GM19193 (cell line): Measurements from ENCODE around the gene HIRA.

ENCODE experiments used
- POLR2A ChIP-seq: IDR thresholded peaks from 4 replicates; pipeline ENCODE4 v1.6.1; 2011; ENCODE audit not compliant: insufficient read depth, insufficient read length; ENCODE audit errors: extremely low read depth

HIRA gene

GRCh38 chr22:19407649-19408606 is 23.6 kb downstream of the HIRA start:
- TF ChIP-seq POLR2A = no peak

GRCh38 chr22:19406846-19407245 is 24.7 kb downstream of the HIRA start:
- no peak for TF ChIP-seq POLR2A

- no peak for TF ChIP-seq POLR2A
These were observed 25.2 kb downstream of the HIRA start for GRCh38 chr22:19406281-19406811.

DNA sequence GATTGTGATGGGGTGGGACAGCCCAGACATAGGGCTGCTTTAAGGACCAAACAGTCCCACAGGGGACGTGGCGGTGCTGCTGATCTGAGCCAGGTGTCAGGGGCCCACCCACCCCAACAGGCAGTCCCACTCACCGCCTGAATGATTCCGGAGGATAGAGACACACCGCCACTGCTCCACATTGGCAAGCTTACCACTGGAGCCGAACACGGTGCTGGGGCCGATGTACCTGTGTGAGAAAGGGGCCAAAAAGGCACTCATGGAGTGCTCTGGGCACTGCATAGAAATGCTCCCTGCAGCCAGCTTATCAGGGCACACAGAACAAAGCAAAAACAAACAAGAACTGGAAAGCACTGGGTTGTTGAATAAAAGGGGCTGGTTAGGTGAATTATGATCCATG is 25.9 kb downstream of the HIRA start:
- TF ChIP-seq POLR2A = no peak

DNA sequence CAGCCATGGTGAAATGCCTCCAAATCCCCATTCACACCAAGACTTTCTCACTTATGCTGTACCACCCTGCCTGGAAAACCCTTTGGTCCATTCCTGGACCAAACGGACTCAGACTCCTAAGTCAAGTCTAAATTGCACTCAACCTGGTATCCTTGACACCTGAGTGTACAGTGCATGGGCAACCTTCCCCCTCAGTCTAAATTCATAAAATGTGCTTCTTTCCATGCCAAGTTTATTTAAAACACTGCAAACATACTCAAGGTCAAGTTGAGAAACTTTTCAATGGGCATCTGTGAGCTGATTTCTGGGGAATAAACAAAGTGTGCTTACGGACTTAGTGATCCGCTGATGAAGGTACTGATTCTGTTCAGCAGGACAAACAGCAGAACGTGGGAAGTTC is 26.4 kb downstream of the HIRA start:
- no peak for TF ChIP-seq POLR2A

GRCh38 chr22:19404676-19405075 is 26.9 kb downstream of the HIRA start:
- no peak for TF ChIP-seq POLR2A

- TF ChIP-seq POLR2A = no peak
These were observed 28.8 kb downstream of the HIRA start for GRCh38 chr22:19402642-19403191.

- no peak for TF ChIP-seq POLR2A
These were observed 30.1 kb downstream of the HIRA start for GRCh38 chr22:19401483-19401882.

DNA sequence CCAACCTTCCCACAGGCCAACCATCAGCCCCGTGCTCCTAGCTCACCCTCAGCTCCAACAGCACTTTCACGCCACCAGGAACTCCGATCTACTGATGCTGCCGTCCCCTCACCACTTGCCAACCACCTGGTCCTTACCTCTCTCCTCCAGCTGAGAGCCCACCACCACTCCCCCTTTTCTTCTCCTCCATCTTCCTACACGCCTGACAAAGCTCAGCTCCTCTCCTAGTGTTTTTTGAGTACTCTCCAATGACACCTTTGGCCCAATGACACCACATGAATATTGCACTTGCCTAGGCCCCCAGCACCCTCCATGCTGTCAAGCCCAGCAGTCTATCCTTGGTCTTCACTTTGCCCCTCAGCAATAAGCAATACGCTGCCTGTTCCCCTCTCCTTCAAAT is 30.7 kb downstream of the HIRA start:
- no peak for TF ChIP-seq POLR2A

DNA sequence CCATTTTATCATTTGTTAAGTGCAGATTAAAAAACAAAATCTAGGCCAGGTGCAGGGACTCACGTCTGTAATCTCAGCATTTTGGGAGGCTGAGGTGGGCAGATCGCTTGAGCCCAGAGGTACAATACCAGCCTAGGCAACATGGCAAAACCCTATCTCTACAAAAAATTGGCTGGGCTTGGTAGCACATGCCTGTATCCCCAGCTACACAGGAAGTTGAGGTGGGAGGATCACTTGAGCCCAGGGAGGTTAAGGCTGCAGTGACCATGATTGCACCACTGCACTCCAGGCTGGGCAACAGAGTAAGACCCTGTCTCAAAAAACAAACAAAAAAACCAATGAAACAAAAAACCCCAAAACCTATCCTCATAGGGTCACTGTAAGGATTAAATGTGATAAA is 32.9 kb downstream of the HIRA start:
- TF ChIP-seq POLR2A = no peak

DNA sequence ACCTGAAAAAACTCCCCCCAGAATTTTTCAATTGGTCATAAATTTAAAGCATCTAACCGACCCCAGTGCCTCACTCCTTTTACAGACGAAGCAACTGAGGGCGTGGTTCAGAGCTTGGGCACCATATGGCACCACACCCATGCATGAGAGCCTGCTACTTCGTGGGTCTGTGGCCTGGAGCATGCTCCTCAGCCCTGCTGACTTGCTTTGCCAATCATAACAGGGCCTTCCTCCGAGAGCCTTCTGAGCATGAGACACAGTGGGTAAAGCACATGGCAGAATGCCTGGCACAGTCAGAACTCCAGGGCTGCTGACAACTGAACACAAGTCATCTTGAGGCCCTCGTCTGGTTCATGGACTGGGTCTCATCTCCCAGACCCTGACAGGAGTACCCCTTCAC is 33.3 kb downstream of the HIRA start:
- TF ChIP-seq POLR2A = no peak

- no peak for TF ChIP-seq POLR2A
These were observed 33.8 kb downstream of the HIRA start for GRCh38 chr22:19397734-19398104.

- TF ChIP-seq POLR2A = no peak
These were observed 34.4 kb downstream of the HIRA start for GRCh38 chr22:19396934-19397733.

GRCh38 chr22:19396561-19396933 is 35.0 kb downstream of the HIRA start:
- TF ChIP-seq POLR2A = no peak

DNA sequence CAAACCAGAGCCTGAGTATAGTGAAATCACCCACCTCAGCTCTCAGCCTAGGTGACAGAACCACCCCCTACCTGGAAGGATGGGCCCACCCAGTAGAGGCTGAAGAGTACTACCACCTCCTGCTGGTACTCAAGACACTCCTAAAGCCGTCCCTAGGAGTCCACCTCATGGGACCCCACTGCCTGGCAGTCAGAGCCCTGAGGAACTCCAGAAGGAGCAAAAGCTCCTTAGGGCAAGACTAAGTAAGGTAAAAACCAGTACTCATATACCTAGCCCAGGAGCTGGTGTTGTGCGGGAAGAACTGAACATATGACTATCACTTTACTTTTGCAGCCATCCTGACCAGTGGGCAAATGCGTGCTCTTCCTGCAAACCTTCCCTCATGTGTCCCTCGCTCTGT is 36.3 kb downstream of the HIRA start:
- no peak for TF ChIP-seq POLR2A
